ENCODE data around the gene PIGZ.

Gene PIGZ

DNA sequence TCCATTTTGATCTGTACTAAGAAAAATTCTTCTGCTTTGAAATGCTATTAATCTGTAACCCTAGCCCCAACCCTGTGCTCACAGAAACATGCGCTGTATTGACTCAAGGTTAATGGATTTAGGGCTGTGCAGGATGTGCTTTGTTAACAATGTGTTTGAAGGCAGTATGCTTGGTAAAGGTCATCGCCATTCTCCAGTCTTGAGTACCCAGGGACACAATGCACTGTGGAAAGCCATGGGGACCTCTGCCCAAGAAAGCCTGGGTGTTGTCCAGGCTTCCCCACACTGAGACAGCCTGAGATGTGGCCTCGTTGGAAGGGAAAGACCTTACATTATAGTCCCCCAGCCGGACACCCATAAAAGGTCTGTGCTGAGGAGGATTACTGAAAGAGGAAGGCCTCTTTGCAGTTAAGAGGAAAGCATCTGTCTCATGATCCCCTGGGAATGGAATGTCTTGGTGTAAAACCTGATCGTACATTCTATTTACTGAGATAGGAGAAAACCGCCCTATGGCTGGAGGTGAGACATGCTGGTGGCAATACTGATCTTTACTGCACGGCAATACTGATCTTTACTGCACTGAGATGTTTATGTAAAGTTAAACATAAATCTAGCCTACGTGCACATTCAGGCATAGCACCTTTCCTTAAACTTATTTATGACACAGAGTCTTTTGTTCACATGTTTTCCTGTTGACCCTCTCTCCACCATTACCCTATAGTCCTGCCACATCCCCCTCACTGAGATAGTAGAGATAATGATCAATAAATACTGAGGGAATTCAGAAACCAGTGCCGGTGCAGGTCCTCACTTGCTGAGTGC lies 6.3 kb downstream of the PIGZ start:
- TF ChIP-seq, protein P1, sequence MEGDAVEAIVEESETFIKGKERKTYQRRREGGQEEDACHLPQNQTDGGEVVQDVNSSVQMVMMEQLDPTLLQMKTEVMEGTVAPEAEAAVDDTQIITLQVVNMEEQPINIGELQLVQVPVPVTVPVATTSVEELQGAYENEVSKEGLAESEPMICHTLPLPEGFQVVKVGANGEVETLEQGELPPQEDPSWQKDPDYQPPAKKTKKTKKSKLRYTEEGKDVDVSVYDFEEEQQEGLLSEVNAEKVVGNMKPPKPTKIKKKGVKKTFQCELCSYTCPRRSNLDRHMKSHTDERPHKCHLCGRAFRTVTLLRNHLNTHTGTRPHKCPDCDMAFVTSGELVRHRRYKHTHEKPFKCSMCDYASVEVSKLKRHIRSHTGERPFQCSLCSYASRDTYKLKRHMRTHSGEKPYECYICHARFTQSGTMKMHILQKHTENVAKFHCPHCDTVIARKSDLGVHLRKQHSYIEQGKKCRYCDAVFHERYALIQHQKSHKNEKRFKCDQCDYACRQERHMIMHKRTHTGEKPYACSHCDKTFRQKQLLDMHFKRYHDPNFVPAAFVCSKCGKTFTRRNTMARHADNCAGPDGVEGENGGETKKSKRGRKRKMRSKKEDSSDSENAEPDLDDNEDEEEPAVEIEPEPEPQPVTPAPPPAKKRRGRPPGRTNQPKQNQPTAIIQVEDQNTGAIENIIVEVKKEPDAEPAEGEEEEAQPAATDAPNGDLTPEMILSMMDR (IDR thresholded peaks at IDR 0.05; ENCODE audit: low read depth, low read length) = no peak
- no peak for DNase-seq (ENCODE audit: extremely low read depth, low read depth)

DNA sequence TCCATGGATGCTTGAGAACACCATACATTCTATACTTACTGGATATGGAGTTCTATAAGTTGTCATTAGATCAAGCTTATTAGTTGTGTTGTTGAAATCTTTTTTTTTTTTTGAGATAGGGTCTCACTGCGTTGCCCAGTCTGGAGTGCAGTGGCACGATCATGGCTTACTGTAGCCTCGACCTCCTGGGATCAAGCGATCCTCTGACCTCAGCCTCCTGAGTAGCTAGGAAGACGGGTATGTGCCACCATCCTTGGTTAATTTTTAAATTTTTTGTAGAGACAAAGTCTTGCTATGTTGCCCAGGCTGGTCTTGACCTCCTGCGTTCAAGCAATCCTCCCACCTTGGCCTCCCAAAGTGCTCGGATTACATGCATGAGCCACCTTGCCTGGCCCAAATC lies 13.8 kb downstream of the PIGZ start:
- TF ChIP-seq, protein P1 (IDR thresholded peaks at IDR 0.05; ENCODE audit: low read depth, low read length) = no peak

DNA sequence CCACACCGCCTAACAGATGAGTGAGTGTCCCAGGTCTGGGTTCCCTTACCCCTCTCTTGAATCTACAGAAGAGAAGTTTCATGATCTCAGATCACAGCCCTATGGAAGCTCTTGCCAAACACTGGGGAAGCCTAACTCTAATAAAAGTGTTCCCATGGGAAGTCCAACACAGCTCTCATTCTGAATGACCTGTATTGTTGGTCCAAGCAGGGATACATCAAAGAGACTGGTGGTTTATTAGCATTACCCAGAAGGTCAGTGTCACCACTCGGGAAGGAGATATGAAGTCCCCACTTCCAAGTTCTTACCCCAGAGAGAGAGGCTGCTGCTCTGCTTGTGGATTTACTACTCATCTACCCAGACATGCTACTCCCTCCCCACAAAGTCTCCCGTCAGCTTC lies 17.3 kb downstream of the PIGZ start:
- TF ChIP-seq, protein P1 (IDR thresholded peaks at IDR 0.05; ENCODE audit: low read depth, low read length) = no peak
- DNase-seq (ENCODE audit: extremely low read depth, low read depth) = no peak

More for the DNA sequence above, 13.8 kb downstream of the PIGZ start:
- no peak for DNase-seq (ENCODE audit: extremely low read depth, low read depth)

DNA sequence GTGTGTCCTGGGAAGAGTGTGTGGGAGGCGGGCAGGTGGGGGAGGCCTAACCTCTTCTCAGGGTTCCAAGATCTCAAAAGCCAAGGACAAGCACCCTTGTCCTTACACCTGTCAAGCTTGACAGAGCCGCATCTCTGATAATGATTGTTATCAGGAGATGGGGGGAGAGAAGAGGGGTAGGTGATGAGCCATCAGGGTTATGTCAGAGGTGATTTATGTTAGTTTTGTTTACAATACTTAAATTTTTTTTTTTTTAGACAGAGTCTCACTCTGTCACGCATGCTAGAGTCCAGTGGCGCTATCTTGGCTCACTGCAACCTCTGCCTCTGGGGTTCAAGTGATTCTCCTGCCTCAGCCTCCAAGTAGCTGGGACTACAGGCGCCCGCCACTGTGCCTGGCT lies 18.9 kb downstream of the PIGZ start:
- no peak for DNase-seq (ENCODE audit: extremely low read depth, low read depth)
- TF ChIP-seq, protein P1 (IDR thresholded peaks at IDR 0.05; ENCODE audit: low read depth, low read length) = no peak

DNA sequence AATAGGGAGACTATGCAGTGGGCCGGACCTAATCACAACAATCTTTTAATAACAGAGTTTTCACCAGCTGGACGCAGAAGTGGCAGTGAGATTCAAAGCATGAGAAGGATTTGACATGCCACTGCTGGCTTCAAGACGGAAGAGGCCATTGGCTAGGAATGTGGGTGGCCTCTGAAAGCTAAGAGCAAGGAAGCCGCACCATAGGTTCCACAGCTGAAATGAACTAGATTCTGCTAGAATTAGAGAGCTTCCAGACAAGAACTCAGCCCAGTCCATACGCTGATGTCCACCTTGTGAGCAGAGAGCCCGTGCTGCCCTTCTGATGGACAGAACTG lies 19.4 kb downstream of the PIGZ start:
- DNase-seq (ENCODE audit: extremely low read depth, low read depth) = no peak
- TF ChIP-seq, protein P1 (IDR thresholded peaks at IDR 0.05; ENCODE audit: low read depth, low read length) = no peak

DNA sequence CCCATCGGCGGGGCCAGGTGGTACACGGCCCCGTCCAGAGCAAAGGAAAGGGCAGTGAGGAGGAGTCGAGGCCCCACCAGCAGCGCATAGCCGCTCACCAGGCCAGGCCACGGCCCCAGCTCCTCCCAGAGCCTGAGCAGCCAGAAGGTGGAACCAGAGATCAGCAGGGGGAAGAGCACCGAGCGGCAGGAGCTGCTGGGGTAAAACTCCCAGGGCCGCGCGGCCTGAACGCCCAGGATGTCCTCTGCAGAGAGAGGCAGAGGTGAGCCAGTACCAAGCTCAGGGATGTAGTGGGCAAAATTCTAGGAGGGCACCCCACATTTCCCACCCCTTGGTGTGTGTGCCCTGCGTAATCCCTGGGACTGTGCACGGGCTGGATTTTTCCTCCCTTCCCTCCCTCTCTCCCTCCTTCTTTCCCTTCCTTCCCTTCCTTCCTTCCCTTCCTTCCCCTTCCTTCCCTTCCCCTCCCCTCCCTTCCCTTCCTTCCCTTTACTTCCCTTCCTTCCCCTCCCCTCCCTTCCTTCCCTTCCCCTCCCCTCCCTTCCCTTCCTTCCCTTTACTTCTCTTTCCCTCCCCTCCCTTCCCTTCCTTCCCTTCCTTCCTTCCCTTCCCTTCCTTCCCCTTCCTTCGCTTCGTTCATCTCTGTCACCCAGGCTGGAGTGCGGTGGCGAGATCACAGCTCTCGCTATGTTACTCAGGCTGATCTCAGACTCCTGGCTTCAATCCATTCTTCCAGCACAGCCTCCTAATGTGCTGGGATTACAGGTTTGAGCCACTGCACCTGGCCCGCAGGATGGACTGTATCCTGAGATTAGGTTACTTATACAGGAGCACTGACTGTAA lies 20.0 kb downstream of the PIGZ start:
- DNase-seq (ENCODE audit: extremely low read depth, low read depth) = no peak
- TF ChIP-seq, protein P1 (IDR thresholded peaks at IDR 0.05; ENCODE audit: low read depth, low read length) = peak; percentile 2

DNA sequence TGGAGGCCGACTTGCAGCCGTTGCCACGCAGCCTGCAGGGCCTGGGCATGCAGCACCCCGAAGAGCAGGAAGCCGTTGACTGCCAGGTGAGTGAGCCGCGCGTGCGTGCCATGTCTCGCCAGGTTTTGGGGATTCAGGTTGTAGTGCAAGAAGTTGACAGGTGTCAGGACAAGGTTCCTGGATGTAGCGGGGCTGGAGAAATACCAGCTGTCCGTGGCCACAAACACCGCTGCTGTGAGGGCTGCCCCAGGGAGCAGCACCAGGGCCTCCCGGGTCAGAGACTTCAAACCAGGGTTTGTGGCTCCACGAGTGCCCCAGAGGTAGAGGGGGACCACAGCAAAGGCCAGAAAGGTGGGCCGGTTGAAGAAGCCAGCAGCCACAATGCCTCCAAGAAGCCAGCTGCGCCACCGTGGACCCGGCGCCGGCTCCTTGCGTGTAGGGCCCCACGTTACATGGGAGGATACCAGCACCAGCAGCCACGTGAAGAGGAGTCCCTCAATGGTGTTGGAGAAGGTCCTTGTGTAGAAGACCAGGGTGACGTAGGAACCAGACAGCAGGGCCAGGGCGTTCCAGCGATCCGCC lies 20.7 kb downstream of the PIGZ start:
- DNase-seq (ENCODE audit: extremely low read depth, low read depth) = no peak
- TF ChIP-seq, protein P1 (IDR thresholded peaks at IDR 0.05; ENCODE audit: low read depth, low read length) = no peak

All from AG09319 (cell line).